ENCODE measurements around the gene ZNF598. TPM values are rescaled to one million over a fixed set of nuclear protein-coding genes. Genes with fewer than 3 reads are reported as not detected.

The ZNF598 gene
- total and polyA plus RNA-seq, 2 donors from 2014 or later: 14.3 to 34.9 TPM

DNA sequence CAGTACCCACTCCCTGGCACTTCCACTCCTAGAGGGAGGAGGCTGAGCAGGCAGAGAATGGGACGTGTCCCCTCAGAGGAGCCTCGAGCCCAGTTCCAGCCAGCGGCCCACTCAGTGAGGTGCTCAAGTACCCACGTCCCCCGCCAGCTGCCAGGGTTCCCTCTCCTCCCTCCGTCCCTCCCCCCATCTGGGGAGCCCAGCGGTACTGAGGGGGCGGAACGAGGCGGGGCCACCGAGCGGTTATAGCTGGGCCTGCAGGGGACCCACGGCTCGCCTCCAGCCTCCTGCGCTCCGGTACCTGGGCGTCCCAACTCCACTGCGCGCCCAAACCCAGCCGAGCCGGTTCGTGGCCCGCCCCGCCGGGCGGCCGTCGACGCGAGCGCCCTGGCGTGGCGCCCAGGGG, 9.9 kb upstream of the ZNF598 start, which contains the start of gene NPW:
Gene NPW (plus strand): TSS at position 268 of the 403 bp plus-strand sequence.
- Histone ChIP-seq H3K9ac (ENCODE audit: low read length in 3 of 3) (no peak within 1 kb of the TSS), H3K4me3 (ENCODE audit: low read length in 3 of 3) (no peak within 1 kb of the TSS), H3K36me3 (ENCODE audit: control insufficient read depth in 2 of 3, insufficient read depth in 3 of 3, low read length in 3 of 3) (no peaks in the 10 kb centered on the region), H3K9me3 (ENCODE audit: control insufficient read depth in 2 of 3, insufficient read depth in 1 of 3, low read length in 3 of 3) (no peaks in the 10 kb centered on the region), H3K4me1 (ENCODE audit: control insufficient read depth in 2 of 3, insufficient read depth in 2 of 3, low read depth in 1 of 3, low read length in 3 of 3) (peaks cover 0 to 20% (median 0%) of the 10 kb centered on the region in 3 donors), H3K27ac (ENCODE audit: low read depth in 2 of 2, low read length in 2 of 2) (no peak within 1 kb of the TSS), H3K27me3 (ENCODE audit: control insufficient read depth, insufficient read depth, low read length) (no peaks in the 10 kb centered on the region)
- TF ChIP-seq, protein P1, sequence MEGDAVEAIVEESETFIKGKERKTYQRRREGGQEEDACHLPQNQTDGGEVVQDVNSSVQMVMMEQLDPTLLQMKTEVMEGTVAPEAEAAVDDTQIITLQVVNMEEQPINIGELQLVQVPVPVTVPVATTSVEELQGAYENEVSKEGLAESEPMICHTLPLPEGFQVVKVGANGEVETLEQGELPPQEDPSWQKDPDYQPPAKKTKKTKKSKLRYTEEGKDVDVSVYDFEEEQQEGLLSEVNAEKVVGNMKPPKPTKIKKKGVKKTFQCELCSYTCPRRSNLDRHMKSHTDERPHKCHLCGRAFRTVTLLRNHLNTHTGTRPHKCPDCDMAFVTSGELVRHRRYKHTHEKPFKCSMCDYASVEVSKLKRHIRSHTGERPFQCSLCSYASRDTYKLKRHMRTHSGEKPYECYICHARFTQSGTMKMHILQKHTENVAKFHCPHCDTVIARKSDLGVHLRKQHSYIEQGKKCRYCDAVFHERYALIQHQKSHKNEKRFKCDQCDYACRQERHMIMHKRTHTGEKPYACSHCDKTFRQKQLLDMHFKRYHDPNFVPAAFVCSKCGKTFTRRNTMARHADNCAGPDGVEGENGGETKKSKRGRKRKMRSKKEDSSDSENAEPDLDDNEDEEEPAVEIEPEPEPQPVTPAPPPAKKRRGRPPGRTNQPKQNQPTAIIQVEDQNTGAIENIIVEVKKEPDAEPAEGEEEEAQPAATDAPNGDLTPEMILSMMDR (IDR thresholded peaks at IDR 0.05; ENCODE audit: borderline replicate concordance, extremely low read depth, insufficient read depth): no peak
- FAIRE-seq (no peak), DNase-seq (peak in 3 of 5 donors; percentile 61 to 76 (median 75))
- intact Hi-C loops (cut with DNase I): no loop called here

DNA sequence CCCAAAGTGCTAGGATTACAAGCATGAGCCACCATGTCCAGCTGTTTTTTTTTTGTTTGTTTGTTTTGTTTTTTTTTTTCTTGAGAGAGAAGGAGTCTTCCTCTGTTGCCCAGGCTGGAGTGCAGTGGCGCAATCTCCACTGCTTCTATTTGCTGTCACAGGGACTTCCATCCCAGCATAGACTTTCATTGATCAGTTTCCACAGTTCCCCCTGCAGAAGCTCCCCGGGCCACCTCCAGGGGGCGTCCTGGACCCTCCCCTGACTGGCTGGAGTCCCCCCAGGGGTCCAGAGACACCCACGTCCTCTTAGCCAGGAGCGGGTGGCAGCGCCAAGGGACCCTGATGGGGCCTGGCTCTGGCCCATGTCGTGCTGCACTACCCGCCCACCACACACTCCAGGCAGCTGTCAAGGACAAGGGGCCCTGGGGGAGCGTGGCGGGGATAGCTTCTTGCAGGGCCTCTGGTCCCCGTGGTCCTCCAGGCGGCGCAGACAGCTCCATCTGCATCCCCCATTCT, 6.8 kb upstream of the ZNF598 start:
- Histone ChIP-seq H3K27me3 (ENCODE audit: control insufficient read depth, insufficient read depth, low read length) (no peaks in the 10 kb centered on the region), H3K9me3 (ENCODE audit: control insufficient read depth in 2 of 3, insufficient read depth in 1 of 3, low read length in 3 of 3) (no peaks in the 10 kb centered on the region), H3K9ac (ENCODE audit: low read length in 3 of 3) (no peak overlapping the region), H3K27ac (ENCODE audit: low read depth in 2 of 2, low read length in 2 of 2) (no peak overlapping the region), H3K4me1 (ENCODE audit: control insufficient read depth in 2 of 3, insufficient read depth in 2 of 3, low read depth in 1 of 3, low read length in 3 of 3) (peaks cover 0 to 4% (median 0%) of the 10 kb centered on the region in 3 donors), H3K36me3 (ENCODE audit: control insufficient read depth in 2 of 3, insufficient read depth in 3 of 3, low read length in 3 of 3) (no peaks in the 10 kb centered on the region), H3K4me3 (ENCODE audit: low read length in 3 of 3) (no peak overlapping the region)
- intact Hi-C loops (cut with DNase I): no loop called here
- DNase-seq: peak in 1 of 5 donors; percentile 62
- TF ChIP-seq, protein P1 (IDR thresholded peaks at IDR 0.05; ENCODE audit: borderline replicate concordance, extremely low read depth, insufficient read depth): no peak
- FAIRE-seq: no peak

DNA sequence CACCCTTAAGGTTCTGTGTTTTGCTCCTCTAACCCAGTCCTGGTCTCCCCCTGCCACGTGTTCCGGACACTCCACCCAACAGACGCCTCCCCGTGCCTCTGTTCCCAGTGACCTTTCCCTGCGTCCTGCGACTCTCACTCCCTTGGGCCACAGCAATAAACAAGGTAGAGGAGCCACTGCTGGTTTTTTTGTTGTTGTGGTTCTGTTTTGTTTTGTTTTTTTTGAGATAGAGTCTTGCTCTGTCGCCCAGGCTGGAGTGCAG, 6.3 kb upstream of the ZNF598 start:
- FAIRE-seq (no peak), DNase-seq (no peak)
- Histone ChIP-seq H3K27ac (ENCODE audit: low read depth in 2 of 2, low read length in 2 of 2) (no peak overlapping the region), H3K27me3 (ENCODE audit: control insufficient read depth, insufficient read depth, low read length) (no peaks in the 10 kb centered on the region), H3K36me3 (ENCODE audit: control insufficient read depth in 2 of 3, insufficient read depth in 3 of 3, low read length in 3 of 3) (no peaks in the 10 kb centered on the region), H3K4me3 (ENCODE audit: low read length in 3 of 3) (no peak overlapping the region), H3K9ac (ENCODE audit: low read length in 3 of 3) (no peak overlapping the region), H3K4me1 (ENCODE audit: control insufficient read depth in 2 of 3, insufficient read depth in 2 of 3, low read depth in 1 of 3, low read length in 3 of 3) (peaks cover 0 to 4% (median 0%) of the 10 kb centered on the region in 3 donors), H3K9me3 (ENCODE audit: control insufficient read depth in 2 of 3, insufficient read depth in 1 of 3, low read length in 3 of 3) (no peaks in the 10 kb centered on the region)
- TF ChIP-seq, protein P1 (IDR thresholded peaks at IDR 0.05; ENCODE audit: borderline replicate concordance, extremely low read depth, insufficient read depth): no peak
- intact Hi-C loops (cut with DNase I): no loop called here

Measured in kidney (tissue), 14 donors.